Subcutaneous adipose tissue (tissue), 4 donors: ENCODE results near the gene SHMT2. TPM values are rescaled to one million over a fixed set of nuclear protein-coding genes. Genes with fewer than 3 reads are reported as not detected.

Source experiments
- CTCF ChIP-seq: fragments of 450-650 bp; IDR thresholded peaks from one replicate; pipeline ENCODE4 v1.5.1; 2016; ENCODE audit warnings: low read depth, mild to moderate bottlenecking, control low read depth, antibody characterized with exemption, moderate library complexity
- total RNA-seq, 4 donors: library from RNA; depleted of rRNA; stranded (reverse); fragments of >200 nt; gene quantifications; one replicate each; pipeline ENCODE4 v1.1.0, GENCODE V29; 2016

SHMT2 gene
- total RNA-seq, 4 donors from 2014 or later = 19.1 to 41.6 (median 32.7) TPM

- TF ChIP-seq CTCF = no peak
These were observed 26.4 kb downstream of the SHMT2 start for GRCh38 chr12:57255916-57256315.

- no peak for TF ChIP-seq CTCF
These were observed 29.8 kb downstream of the SHMT2 start for GRCh38 chr12:57258977-57259970.

GRCh38 chr12:57260366-57260765, 30.9 kb downstream of the SHMT2 start:
- no peak for TF ChIP-seq CTCF

- no peak for TF ChIP-seq CTCF
These were observed 31.9 kb downstream of the SHMT2 start for GRCh38 chr12:57261428-57261865.

GRCh38 chr12:57262126-57262822, 32.8 kb downstream of the SHMT2 start:
- no peak for TF ChIP-seq CTCF

- no peak for TF ChIP-seq CTCF
These were observed 33.6 kb downstream of the SHMT2 start for GRCh38 chr12:57263096-57263495.

- TF ChIP-seq CTCF = no peak
These were observed 37.2 kb downstream of the SHMT2 start for GRCh38 chr12:57266681-57267080.
